Subcutaneous abdominal adipose tissue (tissue), 5 donors: Measurements from ENCODE around the gene CPD.

ENCODE experiments used
- H3K27ac ChIP-seq: one replicate; pipeline ENCODE4 v1.7.0; 2013; ENCODE audit warnings: low read depth, mild to moderate bottlenecking, inconsistent platforms, low read length, moderate library complexity
- H3K27me3 ChIP-seq, 5 donors: one replicate each; pipeline ENCODE4 v1.7.0; 2013; ENCODE audit warnings: low read length in 5 of 5, inconsistent platforms in 1 of 5; ENCODE audit not compliant: control insufficient read depth in 5 of 5, insufficient read depth in 4 of 5
- H3K36me3 ChIP-seq, 5 donors: one replicate each; pipeline ENCODE4 v1.7.0; 2013; ENCODE audit warnings: low read length in 5 of 5; ENCODE audit not compliant: control insufficient read depth in 5 of 5, insufficient read depth in 5 of 5
- H3K4me1 ChIP-seq, 5 donors: one replicate each; pipeline ENCODE4 v1.7.0; 2013; ENCODE audit warnings: low read length in 5 of 5, mild to moderate bottlenecking in 3 of 5, moderate library complexity in 1 of 5; ENCODE audit not compliant: control insufficient read depth in 5 of 5, insufficient read depth in 5 of 5
- H3K4me3 ChIP-seq, 5 donors: one replicate each; pipeline ENCODE4 v1.7.0; 2013; ENCODE audit warnings: low read length in 5 of 5, low read depth in 1 of 5
- H3K9ac ChIP-seq, 5 donors: one replicate each; pipeline ENCODE4 v1.7.0; 2013; ENCODE audit warnings: low read length in 5 of 5, mild to moderate bottlenecking in 4 of 5, moderate library complexity in 3 of 5
- H3K9me3 ChIP-seq, 5 donors: one replicate each; pipeline ENCODE4 v1.7.0; 2013; ENCODE audit warnings: low read length in 5 of 5; ENCODE audit not compliant: control insufficient read depth in 5 of 5
- donor health status: healthy.
- donor health status: healthy.
- donor health status: healthy.
- donor health status: healthy.
- donor health status: healthy.

The CPD gene

GRCh38 chr17:30477083-30477773 lies 98.5 kb downstream of the CPD start, which contains the start of gene GOSR1:
TSS of gene GOSR1 (plus strand) at chr17:30477408. CDS start at chr17:30477434, 26 bp downstream.
- H3K4me1 ChIP-seq, result peaks cover 2 to 23% (median 21%) of the 10 kb centered on the region in 5 donors

GRCh38 chr17:30477774-30478115 lies 99.0 kb downstream of the CPD start:
- Histone ChIP-seq H3K9me3 (no peaks in the 10 kb centered on the region), H3K9ac (peak overlapping the region; percentile 97 to 100 (median 99)), H3K27me3 (no peaks in the 10 kb centered on the region), H3K36me3 (peaks cover 14 to 18% (median 17%) of the 10 kb centered on the region in 5 donors), H3K27ac (peak overlapping the region; percentile 93), H3K4me3 (peak overlapping the region; percentile 90 to 99 (median 96)), H3K4me1 (peaks cover 2 to 23% (median 21%) of the 10 kb centered on the region in 5 donors)

More at GRCh38 chr17:30477083-30477773, 98.5 kb downstream of the CPD start, which contains the start of gene GOSR1:
- peak within 1 kb of the TSS; percentile 93 for H3K27ac ChIP-seq
- no peaks in the 10 kb centered on the region for H3K9me3 ChIP-seq
- peak within 1 kb of the TSS; percentile 97 to 100 (median 99) for H3K9ac ChIP-seq
- no peaks in the 10 kb centered on the region for H3K27me3 ChIP-seq
- H3K4me3 ChIP-seq, result peak within 1 kb of the TSS; percentile 90 to 99 (median 96)
- peaks cover 10 to 13% (median 12%) of the 10 kb centered on the region in 5 donors for H3K36me3 ChIP-seq

GRCh38 chr17:30482555-30482954 lies 103.8 kb downstream of the CPD start:
- H3K36me3 ChIP-seq, result peaks cover 43 to 61% (median 54%) of the 10 kb centered on the region in 5 donors
- H3K4me1 ChIP-seq, result peaks cover 2 to 14% (median 13%) of the 10 kb centered on the region in 5 donors
- H3K9me3 ChIP-seq, result no peaks in the 10 kb centered on the region
- H3K27ac ChIP-seq, result no peak overlapping the region
- no peaks in the 10 kb centered on the region for H3K27me3 ChIP-seq
- H3K9ac ChIP-seq, result no peak overlapping the region
- no peak overlapping the region for H3K4me3 ChIP-seq

- Histone ChIP-seq H3K36me3 (peaks cover 43 to 66% (median 57%) of the 10 kb centered on the region in 5 donors), H3K9ac (no peak overlapping the region), H3K9me3 (no peaks in the 10 kb centered on the region), H3K27me3 (no peaks in the 10 kb centered on the region), H3K4me3 (no peak overlapping the region), H3K27ac (no peak overlapping the region), H3K4me1 (peaks cover 0 to 11% (median 8%) of the 10 kb centered on the region in 5 donors)
Measured at GRCh38 chr17:30483159-30483558, 104.4 kb downstream of the CPD start.

GRCh38 chr17:30493780-30494179 lies 115.1 kb downstream of the CPD start:
- no peak overlapping the region for H3K9ac ChIP-seq
- H3K9me3 ChIP-seq, result no peaks in the 10 kb centered on the region
- H3K4me1 ChIP-seq, result no peaks in the 10 kb centered on the region
- no peaks in the 10 kb centered on the region for H3K27me3 ChIP-seq
- H3K4me3 ChIP-seq, result no peak overlapping the region
- peaks cover 56 to 96% (median 80%) of the 10 kb centered on the region in 5 donors for H3K36me3 ChIP-seq
- H3K27ac ChIP-seq, result no peak overlapping the region

- no peaks in the 10 kb centered on the region for H3K9me3 ChIP-seq
- H3K27me3 ChIP-seq, result no peaks in the 10 kb centered on the region
- H3K9ac ChIP-seq, result no peak overlapping the region
- no peaks in the 10 kb centered on the region for H3K4me1 ChIP-seq
- no peak overlapping the region for H3K27ac ChIP-seq
- peaks cover 49 to 86% (median 68%) of the 10 kb centered on the region in 5 donors for H3K36me3 ChIP-seq
- no peak overlapping the region for H3K4me3 ChIP-seq
Measured at GRCh38 chr17:30495586-30495985, 116.9 kb downstream of the CPD start.

GRCh38 chr17:30503558-30503957 lies 124.8 kb downstream of the CPD start:
- Histone ChIP-seq H3K4me3 (no peak overlapping the region), H3K9ac (no peak overlapping the region), H3K9me3 (no peaks in the 10 kb centered on the region), H3K36me3 (peaks cover 34 to 62% (median 48%) of the 10 kb centered on the region in 5 donors), H3K4me1 (no peaks in the 10 kb centered on the region), H3K27ac (no peak overlapping the region), H3K27me3 (no peaks in the 10 kb centered on the region)

GRCh38 chr17:30505868-30506417 lies 127.2 kb downstream of the CPD start:
- Histone ChIP-seq H3K27ac (no peak overlapping the region), H3K27me3 (no peaks in the 10 kb centered on the region), H3K36me3 (peaks cover 25 to 53% (median 44%) of the 10 kb centered on the region in 5 donors), H3K4me3 (no peak overlapping the region), H3K4me1 (no peaks in the 10 kb centered on the region), H3K9me3 (no peaks in the 10 kb centered on the region), H3K9ac (no peak overlapping the region)

- Histone ChIP-seq H3K27me3 (no peaks in the 10 kb centered on the region), H3K36me3 (peaks cover 21 to 50% (median 41%) of the 10 kb centered on the region in 5 donors), H3K4me1 (no peaks in the 10 kb centered on the region), H3K9me3 (no peaks in the 10 kb centered on the region), H3K4me3 (no peak overlapping the region), H3K9ac (no peak overlapping the region), H3K27ac (no peak overlapping the region)
Measured at GRCh38 chr17:30506481-30506880, 127.8 kb downstream of the CPD start.

GRCh38 chr17:30513346-30513745 lies 134.6 kb downstream of the CPD start:
- Histone ChIP-seq H3K36me3 (peaks cover 13 to 39% (median 26%) of the 10 kb centered on the region in 5 donors), H3K4me1 (peaks cover 0 to 5% (median under 1%) of the 10 kb centered on the region in 5 donors), H3K27me3 (no peaks in the 10 kb centered on the region), H3K4me3 (no peak overlapping the region), H3K27ac (no peak overlapping the region), H3K9ac (no peak overlapping the region), H3K9me3 (no peaks in the 10 kb centered on the region)
